Cardiac septum (tissue), 1 donor: ENCODE data around the gene DMD. TPM values are rescaled to one million over a fixed set of nuclear protein-coding genes. Genes with fewer than 3 reads are reported as not detected.

Source experiments
- DNase-seq: peaks from one replicate; pipeline ENCODE4 v3.0.0-alpha.2; 2020; ENCODE audit warnings: low spot score
- intact Hi-C: fragments of 100-400 bp; cut with DNase I; formaldehyde crosslinking; loops from one replicate; pipeline ENCODE4 v1.14.0; 2022
- total RNA-seq: library from RNA; stranded (reverse); fragmentation: NEBNext Ultra II Directional; extraction: Animal tissue kit (Norgen Biotek cat#: 25700); gene quantifications from one replicate; pipeline ENCODE4 v1.2.1, GENCODE V29; 2021
- donor health status: DM: no; HTN: no; CAD: no.

Gene DMD
- total RNA-seq, 1 donor from 2014 or later, result 256 TPM

- no peak for DNase-seq
- intact Hi-C loops, result no loop called here
Observed at GRCh38 chrX:32170481-32170880, 1040.9 kb downstream of the DMD start.

- intact Hi-C loops, result no loop called here
- DNase-seq, result no peak
Observed at GRCh38 chrX:32155044-32155638, 1056.2 kb downstream of the DMD start.

- intact Hi-C loops, result no loop called here
- DNase-seq, result no peak
Observed at GRCh38 chrX:32153585-32153984, 1057.8 kb downstream of the DMD start.

GRCh38 chrX:32150141-32150540 is 1061.2 kb downstream of the DMD start:
- intact Hi-C loops, result no loop called here
- DNase-seq, result no peak

GRCh38 chrX:32141841-32142240 is 1069.5 kb downstream of the DMD start:
- intact Hi-C loops, result no loop called here

GRCh38 chrX:32139476-32139875 is 1071.9 kb downstream of the DMD start:
- intact Hi-C loops, result no loop called here
- no peak for DNase-seq

More at GRCh38 chrX:32141841-32142240, 1069.5 kb downstream of the DMD start:
- DNase-seq, result no peak

- no peak for DNase-seq
- intact Hi-C loops, result no loop called here
Observed at GRCh38 chrX:32137525-32137924, 1073.8 kb downstream of the DMD start.

GRCh38 chrX:32126997-32127396 is 1084.4 kb downstream of the DMD start:
- intact Hi-C loops, result no loop called here
- no peak for DNase-seq

GRCh38 chrX:32118832-32119231 is 1092.5 kb downstream of the DMD start:
- intact Hi-C loops, result no loop called here
- no peak for DNase-seq

GRCh38 chrX:32116047-32116446 is 1095.3 kb downstream of the DMD start:
- intact Hi-C loops, result no loop called here
- no peak for DNase-seq

- no peak for DNase-seq
- intact Hi-C loops, result no loop called here
Observed at GRCh38 chrX:32087663-32088062, 1123.7 kb downstream of the DMD start.

GRCh38 chrX:32084757-32085156 is 1126.6 kb downstream of the DMD start:
- intact Hi-C loops, result no loop called here
- DNase-seq, result no peak

GRCh38 chrX:32048285-32048684 is 1163.1 kb downstream of the DMD start:
- DNase-seq, result no peak

GRCh38 chrX:32045149-32045548 is 1166.2 kb downstream of the DMD start:
- intact Hi-C loops, result no loop called here
- DNase-seq, result no peak

More at GRCh38 chrX:32048285-32048684, 1163.1 kb downstream of the DMD start:
- intact Hi-C loops, result no loop called here

GRCh38 chrX:32041181-32041580 is 1170.2 kb downstream of the DMD start:
- intact Hi-C loops, result no loop called here
- DNase-seq, result no peak

GRCh38 chrX:32026772-32027171 is 1184.6 kb downstream of the DMD start:
- intact Hi-C loops, result no loop called here
- DNase-seq, result no peak

- DNase-seq, result no peak
- intact Hi-C loops, result no loop called here
Observed at GRCh38 chrX:32024072-32024471, 1187.3 kb downstream of the DMD start.

GRCh38 chrX:32016195-32016594 is 1195.2 kb downstream of the DMD start:
- no peak for DNase-seq
- intact Hi-C loops, result no loop called here

- intact Hi-C loops, result no loop called here
- no peak for DNase-seq
Observed at GRCh38 chrX:32010948-32011347, 1200.4 kb downstream of the DMD start.

GRCh38 chrX:32010212-32010611 is 1201.1 kb downstream of the DMD start:
- DNase-seq, result no peak
- intact Hi-C loops, result no loop called here

- intact Hi-C loops, result no loop called here
- no peak for DNase-seq
Observed at GRCh38 chrX:31993637-31994036, 1217.7 kb downstream of the DMD start.

GRCh38 chrX:31988975-31989374 is 1222.4 kb downstream of the DMD start:
- no peak for DNase-seq
- intact Hi-C loops, result no loop called here
